IMR-90 (cell line): ENCODE data around the gene L1CAM.

ENCODE experiments used
- BHLHE40 ChIP-seq: fragments of 150-350 bp; IDR thresholded peaks from 2 replicates; pipeline ENCODE4 v1.6.1; 2016; ENCODE audit warnings: mild to moderate bottlenecking, low read depth, low read length
- CEBPB ChIP-seq: IDR thresholded peaks from 2 replicates; pipeline ENCODE4 v1.6.1; 2012; ENCODE audit warnings: low read depth, low read length, improper control_type of control experiment
- CTCF ChIP-seq: conservative IDR thresholded peaks from 2 replicates; pipeline ENCODE4 v1.5.1; 2012; ENCODE audit warnings: mild to moderate bottlenecking, low read depth, low read length, improper control_type of control experiment
- ELK1 ChIP-seq: fragments of 150-350 bp; IDR thresholded peaks from 2 replicates; pipeline ENCODE4 v1.6.1; 2016; ENCODE audit warnings: low read depth, mild to moderate bottlenecking, low read length, moderate library complexity, borderline replicate concordance
- MAFK ChIP-seq: IDR thresholded peaks from 2 replicates; pipeline ENCODE4 v1.6.1; 2012; ENCODE audit warnings: low read depth, low read length, improper control_type of control experiment
- MXI1 ChIP-seq: IDR thresholded peaks from 2 replicates; pipeline ENCODE4 v1.6.1; 2012; ENCODE audit warnings: low read depth, mild to moderate bottlenecking, low read length, moderate library complexity, borderline replicate concordance
- NFE2L2 ChIP-seq: fragments of 150-350 bp; IDR thresholded peaks from 2 replicates; pipeline ENCODE4 v1.6.1; 2016; ENCODE audit warnings: low read depth, mild to moderate bottlenecking, low read length
- POLR2A ChIP-seq: IDR thresholded peaks from 2 replicates; pipeline ENCODE4 v1.6.1; 2012; ENCODE audit warnings: mild to moderate bottlenecking, low read depth, low read length
- RAD21 ChIP-seq: IDR thresholded peaks from 2 replicates; pipeline ENCODE4 v1.6.1; 2012; ENCODE audit warnings: low read length, improper control_type of control experiment
- RCOR1 ChIP-seq: IDR thresholded peaks from 2 replicates; pipeline ENCODE4 v1.6.1; 2012; ENCODE audit warnings: mild to moderate bottlenecking, low read length, improper control_type of control experiment; ENCODE audit not compliant: insufficient replicate concordance
- RFX5 ChIP-seq: IDR thresholded peaks from 2 replicates; pipeline ENCODE4 v1.8.0; 2012; ENCODE audit warnings: low read depth, mild to moderate bottlenecking, low read length, moderate library complexity
- SMC3 ChIP-seq: fragments of 150-350 bp; IDR thresholded peaks from 2 replicates; pipeline ENCODE4 v1.6.1; 2016; ENCODE audit warnings: low read depth, mild to moderate bottlenecking, antibody characterized with exemption, low read length, moderate library complexity
- USF2 ChIP-seq: fragments of 150-350 bp; IDR thresholded peaks from 2 replicates; pipeline ENCODE4 v1.6.1; 2017; ENCODE audit warnings: mild to moderate bottlenecking, antibody characterized with exemption, low read length, low read depth

- TF ChIP-seq RCOR1 (no peak), SMC3 (no peak), USF2 (no peak), CTCF (no peak), POLR2A (no peak), RAD21 (no peak), MAFK (no peak), NFE2L2 (no peak), ELK1 (no peak), BHLHE40 (no peak), RFX5 (no peak), CEBPB (no peak), MXI1 (no peak)
Measured at GRCh38 chrX:153882557-153882956, 3.4 kb downstream of the L1CAM start.
